Nucleus accumbens (tissue), 56 donors: ENCODE data around the gene GGT6.
A peak's percentile ranks its signal among the peaks of the same experiment; 100 is the strongest.
"Not testable (repeated sequence)": the region's sequence is repeated elsewhere in the genome, so short reads cannot be mapped to it uniquely, and the experiment has no call there.

Experiments used
- DNase-seq, 56 donors: peaks; one replicate each; lab custom pipeline; 2025; lab: John Stamatoyannopoulos, UW

The GGT6 gene

DNA sequence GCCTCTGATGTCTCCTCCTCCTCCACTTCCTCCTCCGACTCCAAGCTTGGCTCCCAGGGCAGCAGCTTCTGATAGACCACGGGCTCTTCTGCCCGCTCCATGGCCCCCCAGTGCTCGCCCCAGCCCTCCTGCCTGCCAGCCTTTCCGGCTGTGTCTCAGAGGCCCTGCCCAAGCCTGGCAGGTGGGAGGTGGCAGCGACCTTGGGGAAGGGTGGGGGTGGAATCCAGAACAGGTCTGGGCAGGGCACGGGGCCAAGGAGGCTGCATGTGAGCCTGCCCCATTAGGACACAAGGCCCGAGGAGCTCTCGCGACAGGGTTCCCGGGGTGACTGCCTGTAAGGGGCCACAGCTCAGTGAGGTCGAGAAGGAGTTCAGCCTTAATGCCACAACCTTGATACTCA lies at the start of gene GGT6:
Gene GGT6 (minus strand): TSS at position 157 of the 400 bp plus-strand sequence. CDS start 56 bp downstream, at position 101.
- DNase-seq = no peak

- no peak for DNase-seq
Observed at GRCh38 chr17:4610162-4610561, 49.8 kb upstream of the GGT6 start.

GRCh38 chr17:4609761-4610160 lies 49.4 kb upstream of the GGT6 start:
- no peak for DNase-seq

DNA sequence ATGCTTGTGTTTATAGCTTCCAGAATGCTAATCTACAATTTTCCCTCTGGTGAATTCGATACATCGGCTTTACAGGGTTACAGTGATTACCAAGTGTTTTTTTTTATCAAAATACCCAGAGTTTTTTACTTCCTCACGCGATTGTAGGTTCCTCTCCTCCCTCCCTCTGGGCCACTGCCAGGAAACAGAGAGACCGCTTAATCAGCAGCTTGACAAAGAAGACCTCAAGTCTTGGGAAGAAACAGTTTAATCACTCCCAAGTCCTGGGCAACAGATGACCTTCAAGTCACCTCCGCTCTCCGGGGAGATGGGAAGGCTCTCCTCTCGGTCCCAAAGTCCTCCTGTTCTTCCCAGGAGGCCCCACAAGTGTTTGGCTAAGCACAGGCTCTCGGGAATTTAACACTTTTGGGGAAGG lies 47.4 kb upstream of the GGT6 start:
- peak in 15 of 56 donors; percentile 3 to 36 (median 18) for DNase-seq

DNA sequence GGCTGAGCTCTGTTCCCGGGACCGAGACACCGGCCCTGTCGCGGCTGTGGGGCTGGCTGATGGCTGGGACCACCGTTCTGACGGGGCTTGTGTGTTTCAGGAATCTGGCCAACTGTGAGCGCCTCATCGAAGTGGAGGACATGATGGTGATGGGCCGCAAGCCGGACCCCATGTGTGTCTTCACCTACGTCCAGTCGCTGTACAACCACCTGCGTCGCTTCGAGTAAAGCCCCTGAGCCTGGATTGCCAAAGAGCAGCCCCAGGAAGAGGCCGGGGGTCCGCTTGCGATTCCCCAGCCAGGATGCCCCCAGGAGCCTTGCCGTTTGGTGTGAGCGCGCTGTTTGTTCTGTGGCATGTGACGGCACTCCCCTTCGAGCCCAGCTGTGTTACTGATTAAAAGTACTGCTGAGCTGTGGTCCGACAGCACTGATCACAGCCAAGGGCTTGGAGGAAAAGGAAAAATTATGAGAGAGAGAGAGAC lies 46.9 kb upstream of the GGT6 start:
- DNase-seq = no peak

DNA sequence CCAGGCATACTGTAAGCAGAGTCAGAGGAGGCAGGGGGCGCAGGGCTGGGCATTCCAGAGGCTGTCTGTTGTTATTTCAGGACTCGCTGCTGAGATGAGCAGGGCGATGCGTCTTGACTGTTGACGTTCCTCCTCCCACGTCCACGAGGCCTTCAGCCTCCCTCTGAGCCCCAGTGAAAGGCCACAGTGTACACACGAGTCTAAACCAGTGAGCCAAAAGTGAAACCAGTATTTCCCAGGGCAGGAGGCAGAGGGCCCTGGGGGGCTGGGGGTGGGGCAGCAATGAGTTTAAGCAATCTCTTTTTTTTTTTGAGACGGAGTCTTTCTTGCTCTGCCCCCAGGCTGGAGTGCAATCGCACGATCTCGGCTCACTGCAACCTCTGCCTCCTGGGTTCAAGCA lies 45.4 kb upstream of the GGT6 start:
- DNase-seq = peak in 1 of 56 donors; percentile 6

DNA sequence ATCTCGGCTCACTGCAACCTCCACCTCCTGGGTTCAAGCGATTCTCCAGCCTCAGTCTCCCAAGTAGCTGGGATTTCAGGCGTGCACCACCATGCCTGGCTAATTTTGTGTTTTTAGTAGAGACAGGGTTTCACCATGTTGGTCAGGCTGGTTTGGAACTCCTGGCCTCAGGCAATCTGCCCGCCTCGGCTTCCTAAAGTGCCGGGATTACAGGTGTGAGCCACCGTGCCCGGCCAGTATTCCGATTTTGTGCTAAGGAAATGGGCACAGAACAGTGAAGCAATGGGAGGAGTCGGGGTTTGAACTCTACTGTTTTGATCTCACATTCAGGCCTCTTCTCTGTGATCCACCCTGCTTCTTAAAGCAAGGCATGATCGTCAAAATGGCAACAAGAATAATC lies 44.4 kb upstream of the GGT6 start:
- not testable (repeated sequence) for DNase-seq

GRCh38 chr17:4604111-4604644 lies 43.8 kb upstream of the GGT6 start:
- DNase-seq = peak in 1 of 56 donors; percentile 11

DNA sequence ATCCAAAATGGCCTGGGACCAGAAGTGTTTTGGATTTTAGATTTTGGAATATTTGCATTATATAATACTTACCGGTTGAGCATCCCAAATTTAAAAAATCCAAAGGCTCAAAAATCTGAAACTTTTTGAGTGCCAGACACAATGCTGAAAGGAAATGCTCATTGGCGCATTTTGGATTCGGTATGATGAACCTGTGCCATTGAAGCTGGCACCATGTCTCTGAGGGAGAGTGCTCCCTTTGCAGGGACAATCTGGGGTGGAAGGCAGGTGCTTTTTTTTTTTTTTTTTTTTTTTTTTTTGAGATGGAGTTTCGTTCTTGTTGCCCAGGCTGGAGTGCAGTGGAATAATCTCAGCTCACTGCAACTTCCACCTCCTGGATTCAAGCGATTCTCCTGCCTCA lies 41.7 kb upstream of the GGT6 start:
- no peak for DNase-seq

- no peak for DNase-seq
Observed at GRCh38 chr17:4601326-4601725, 40.9 kb upstream of the GGT6 start.

DNA sequence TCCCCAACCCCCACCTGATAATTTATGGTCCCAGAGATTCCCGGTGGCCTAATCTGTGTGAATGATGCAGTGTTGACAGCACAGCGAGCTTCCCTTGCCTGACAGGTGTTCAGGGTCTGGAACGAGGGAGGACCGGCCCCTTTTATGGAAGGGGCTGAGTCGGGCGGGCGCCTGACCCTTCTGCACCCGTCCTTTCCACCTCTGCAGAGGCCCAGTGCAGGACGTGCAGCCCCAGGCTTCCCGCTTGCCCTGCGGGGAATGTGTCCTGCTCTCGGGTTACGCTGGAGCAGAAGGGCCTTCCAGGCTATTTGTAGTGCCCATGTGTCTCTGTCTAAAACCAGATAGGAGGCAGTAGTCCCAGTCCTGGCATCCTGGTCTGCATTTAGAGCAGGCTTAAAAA lies 40.2 kb upstream of the GGT6 start:
- DNase-seq = no peak

- no peak for DNase-seq
Observed at GRCh38 chr17:4599505-4600281, 39.3 kb upstream of the GGT6 start.

- DNase-seq = no peak
Observed at GRCh38 chr17:4598776-4599504, 38.6 kb upstream of the GGT6 start.

- DNase-seq = no peak
Observed at GRCh38 chr17:4597975-4598374, 37.6 kb upstream of the GGT6 start.

DNA sequence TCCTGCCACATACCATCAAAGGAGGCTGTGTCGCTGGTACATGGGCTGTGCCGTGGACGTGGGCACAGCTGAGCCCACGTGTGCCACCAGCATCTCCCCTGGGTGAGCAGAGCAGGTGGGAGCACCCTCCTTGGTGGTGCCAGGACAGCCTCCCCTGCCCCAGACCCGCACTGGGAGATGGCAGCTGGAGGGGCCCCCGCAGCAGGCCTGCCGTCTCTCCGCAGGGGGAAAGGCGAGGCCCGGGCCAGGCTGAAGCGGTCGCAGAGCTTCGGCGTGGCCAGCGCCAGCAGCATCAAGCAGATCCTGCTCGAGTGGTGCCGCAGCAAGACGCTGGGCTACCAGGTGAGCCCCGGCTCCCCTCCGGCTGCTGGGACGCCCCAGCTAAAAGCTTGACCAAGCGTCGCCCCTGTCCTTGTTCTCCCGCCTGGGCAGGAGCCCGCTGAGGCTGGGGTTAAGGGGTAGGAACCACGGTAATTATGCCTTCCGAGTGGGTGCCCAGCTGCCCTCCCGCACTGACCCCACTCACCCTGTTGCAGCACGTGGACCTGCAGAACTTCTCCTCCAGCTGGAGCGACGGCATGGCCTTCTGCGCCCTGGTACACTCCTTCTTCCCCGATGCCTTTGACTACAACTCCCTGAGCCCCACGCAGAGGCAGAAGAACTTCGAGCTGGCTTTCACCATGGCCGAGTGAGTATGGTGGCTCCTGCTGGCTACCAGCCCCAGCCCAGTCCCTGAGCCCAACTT lies 36.4 kb upstream of the GGT6 start:
- no peak for DNase-seq

DNA sequence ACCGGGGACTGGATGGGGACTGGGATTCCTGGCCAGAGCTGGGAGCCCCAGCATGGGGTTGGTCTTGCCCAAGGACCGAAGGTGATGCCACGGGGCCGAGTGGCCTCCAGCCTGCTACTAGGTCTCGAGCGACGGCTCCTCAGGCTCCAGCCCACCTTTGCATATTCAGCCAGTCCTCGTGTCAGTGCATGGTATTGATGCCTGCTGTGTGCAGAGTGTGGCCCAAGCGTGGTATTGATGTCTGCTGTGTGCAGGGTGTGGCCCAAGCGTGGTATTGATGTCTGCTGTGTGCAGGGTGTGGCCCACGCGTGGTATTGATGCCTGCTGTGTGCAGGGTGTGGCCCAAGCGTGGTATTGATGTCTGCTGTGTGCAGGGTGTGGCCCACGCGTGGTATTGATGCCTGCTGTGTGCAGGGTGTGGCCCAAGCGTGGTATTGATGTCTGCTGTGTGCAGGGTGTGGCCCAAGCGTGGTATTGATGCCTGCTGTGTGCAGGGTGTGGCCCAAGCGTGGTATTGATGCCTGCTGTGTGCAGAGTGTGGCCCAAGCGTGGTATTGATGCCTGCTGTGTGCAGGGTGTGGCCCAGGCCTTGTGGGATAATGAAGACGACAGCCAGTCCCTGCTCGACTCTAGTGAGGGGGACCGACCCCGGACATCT lies 35.4 kb upstream of the GGT6 start:
- not testable (repeated sequence) for DNase-seq

GRCh38 chr17:4594931-4595684 lies 34.7 kb upstream of the GGT6 start:
- peak in 2 of 56 donors; percentile 15 to 18 for DNase-seq

DNA sequence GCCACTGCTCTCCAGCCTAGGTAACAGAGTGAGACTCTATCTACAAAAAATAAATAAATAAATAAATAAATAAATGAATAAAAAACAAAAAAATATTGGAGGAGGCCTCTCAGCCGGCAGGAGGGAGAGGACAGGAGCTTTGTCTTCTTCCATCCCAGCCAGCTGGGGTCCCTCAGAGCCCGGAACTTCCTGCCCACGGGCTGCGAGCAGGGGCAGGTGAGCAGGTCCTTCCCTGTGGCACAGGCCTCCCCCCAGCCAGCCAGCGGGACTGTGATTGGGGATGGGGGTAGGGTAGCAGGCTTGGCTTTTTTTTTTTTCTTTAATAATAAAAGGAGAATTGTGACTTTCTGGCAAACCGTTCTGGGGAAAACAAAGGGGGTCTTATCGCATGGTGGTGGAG lies 34.0 kb upstream of the GGT6 start:
- DNase-seq = no peak

GRCh38 chr17:4593021-4593421 lies 32.6 kb upstream of the GGT6 start:
- no peak for DNase-seq
